T-helper 2 cell treated with Interferon-gamma antibody and Interleukin-4, amounts not matched to agents 5 μg/mL and 100 μg/mL, for 36 hours (primary cell): ENCODE measurements around the gene AFF1.

Experiments
- DNase-seq: peaks from one replicate; pipeline ENCODE4 v3.0.0; 2021; ENCODE audit warnings: low spot score
- H3K27ac Mint-ChIP-seq: one replicate; pipeline ENCODE4 v1.8.0; 2021; ENCODE audit warnings: mild to moderate bottlenecking, mixed read lengths
- H3K27me3 Mint-ChIP-seq: one replicate; pipeline ENCODE4 v1.8.0; 2021; ENCODE audit warnings: low read depth, mixed read lengths
- H3K36me3 Mint-ChIP-seq: one replicate; pipeline ENCODE4 v1.8.0; 2021; ENCODE audit warnings: low read depth, mixed read lengths
- H3K4me1 Mint-ChIP-seq: one replicate; pipeline ENCODE4 v1.8.0; 2021; ENCODE audit warnings: low read depth, mixed read lengths
- H3K4me3 Mint-ChIP-seq: one replicate; pipeline ENCODE4 v1.8.0; 2022; ENCODE audit warnings: mild to moderate bottlenecking, moderate library complexity, mixed read lengths
- H3K9me3 Mint-ChIP-seq: one replicate; pipeline ENCODE4 v1.8.0; 2021; ENCODE audit warnings: mixed read lengths

The AFF1 gene

GRCh38 chr4:87041141-87041540 lies 106.3 kb downstream of the AFF1 start:
- Mint-ChIP-seq H3K27ac (no peak overlapping the region), H3K4me3 (no peak overlapping the region), H3K27me3 (no peaks in the 10 kb centered on the region), H3K36me3 (no peaks in the 10 kb centered on the region), H3K9me3 (no peaks in the 10 kb centered on the region), H3K4me1 (peaks cover 21% of the 10 kb centered on the region)
- DNase-seq: no peak

- Mint-ChIP-seq H3K27ac (no peak overlapping the region), H3K27me3 (no peaks in the 10 kb centered on the region), H3K4me1 (peaks cover 18% of the 10 kb centered on the region), H3K4me3 (no peak overlapping the region), H3K9me3 (no peaks in the 10 kb centered on the region), H3K36me3 (peaks cover 6% of the 10 kb centered on the region)
- DNase-seq: no peak
These were observed 107.4 kb downstream of the AFF1 start for GRCh38 chr4:87042221-87042620.

GRCh38 chr4:87042986-87043820 lies 108.4 kb downstream of the AFF1 start:
- Mint-ChIP-seq H3K4me3 (no peak overlapping the region), H3K4me1 (peaks cover 12% of the 10 kb centered on the region), H3K27ac (no peak overlapping the region), H3K9me3 (no peaks in the 10 kb centered on the region), H3K36me3 (peaks cover 11% of the 10 kb centered on the region), H3K27me3 (no peaks in the 10 kb centered on the region)
- no peak for DNase-seq

- H3K4me3 Mint-ChIP-seq: no peak overlapping the region
- no peaks in the 10 kb centered on the region for H3K27me3 Mint-ChIP-seq
- no peak overlapping the region for H3K27ac Mint-ChIP-seq
- peaks cover 19% of the 10 kb centered on the region for H3K36me3 Mint-ChIP-seq
- no peak for DNase-seq
- peaks cover 12% of the 10 kb centered on the region for H3K4me1 Mint-ChIP-seq
- H3K9me3 Mint-ChIP-seq: no peaks in the 10 kb centered on the region
These were observed 109.9 kb downstream of the AFF1 start for GRCh38 chr4:87044511-87045233.

DNA sequence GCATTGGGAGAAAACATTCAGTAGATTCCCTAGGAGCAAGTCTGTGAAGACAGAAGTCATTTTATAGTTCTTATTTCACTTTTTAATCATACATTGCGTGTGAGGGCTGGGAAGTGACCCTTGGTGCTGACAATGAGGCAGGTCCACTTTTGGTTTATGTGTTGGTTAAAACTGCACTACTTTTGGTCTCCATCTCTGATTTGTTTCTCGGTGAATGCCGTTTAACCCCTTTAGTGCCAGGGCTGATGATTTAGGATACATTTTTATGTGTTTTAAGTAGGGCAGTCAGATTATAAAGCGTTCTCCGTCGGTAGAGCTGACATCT lies 110.4 kb downstream of the AFF1 start:
- H3K9me3 Mint-ChIP-seq: no peaks in the 10 kb centered on the region
- peaks cover 19% of the 10 kb centered on the region for H3K36me3 Mint-ChIP-seq
- DNase-seq: no peak
- H3K4me3 Mint-ChIP-seq: no peak overlapping the region
- H3K27me3 Mint-ChIP-seq: no peaks in the 10 kb centered on the region
- H3K4me1 Mint-ChIP-seq: peaks cover 15% of the 10 kb centered on the region
- H3K27ac Mint-ChIP-seq: no peak overlapping the region

GRCh38 chr4:87045659-87046058 lies 110.8 kb downstream of the AFF1 start:
- H3K36me3 Mint-ChIP-seq: peaks cover 23% of the 10 kb centered on the region
- H3K27me3 Mint-ChIP-seq: no peaks in the 10 kb centered on the region
- H3K9me3 Mint-ChIP-seq: no peaks in the 10 kb centered on the region
- no peak overlapping the region for H3K4me3 Mint-ChIP-seq
- H3K4me1 Mint-ChIP-seq: peaks cover 20% of the 10 kb centered on the region
- H3K27ac Mint-ChIP-seq: no peak overlapping the region
- DNase-seq: no peak

DNA sequence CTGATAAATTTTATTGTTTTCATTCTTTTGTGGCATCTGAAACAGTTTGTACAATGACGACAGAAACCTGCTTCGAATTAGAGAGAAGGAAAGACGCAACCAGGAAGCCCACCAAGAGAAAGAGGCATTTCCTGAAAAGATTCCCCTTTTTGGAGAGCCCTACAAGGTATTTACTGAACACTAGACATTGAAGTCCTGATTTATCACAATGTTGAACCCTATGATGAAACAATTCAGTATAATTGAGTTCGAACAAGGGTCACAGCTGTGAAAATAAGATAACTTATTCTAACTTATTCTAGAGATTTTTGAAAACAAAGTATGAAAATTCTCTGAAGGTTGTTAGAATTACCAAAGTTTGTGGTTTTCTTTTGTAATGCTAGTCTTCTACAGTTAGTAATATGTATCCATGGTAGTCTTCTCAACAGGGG lies 111.3 kb downstream of the AFF1 start:
- Mint-ChIP-seq H3K4me1 (peaks cover 24% of the 10 kb centered on the region), H3K9me3 (no peaks in the 10 kb centered on the region), H3K27me3 (no peaks in the 10 kb centered on the region), H3K4me3 (no peak overlapping the region), H3K27ac (no peak overlapping the region), H3K36me3 (peaks cover 25% of the 10 kb centered on the region)
- no peak for DNase-seq

DNA sequence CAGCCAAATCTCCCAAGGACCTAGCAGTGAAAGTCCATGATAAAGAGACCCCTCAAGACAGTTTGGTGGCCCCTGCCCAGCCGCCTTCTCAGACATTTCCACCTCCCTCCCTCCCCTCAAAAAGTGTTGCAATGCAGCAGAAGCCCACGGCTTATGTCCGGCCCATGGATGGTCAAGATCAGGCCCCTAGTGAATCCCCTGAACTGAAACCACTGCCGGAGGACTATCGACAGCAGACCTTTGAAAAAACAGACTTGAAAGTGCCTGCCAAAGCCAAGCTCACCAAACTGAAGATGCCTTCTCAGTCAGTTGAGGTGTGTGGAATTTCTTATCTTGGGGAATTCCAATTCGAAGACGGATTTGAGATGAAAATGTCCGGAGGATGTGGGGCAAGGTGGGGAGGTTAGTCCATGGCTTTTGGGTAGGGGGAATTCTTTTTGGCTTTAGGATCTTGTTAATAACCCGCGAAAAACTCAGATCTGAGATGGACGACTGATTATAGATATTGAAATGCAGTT lies 112.5 kb downstream of the AFF1 start:
- no peak for DNase-seq
- no peak overlapping the region for H3K4me3 Mint-ChIP-seq
- H3K4me1 Mint-ChIP-seq: peaks cover 23% of the 10 kb centered on the region
- no peaks in the 10 kb centered on the region for H3K9me3 Mint-ChIP-seq
- no peak overlapping the region for H3K27ac Mint-ChIP-seq
- peaks cover 28% of the 10 kb centered on the region for H3K36me3 Mint-ChIP-seq
- no peaks in the 10 kb centered on the region for H3K27me3 Mint-ChIP-seq

- no peaks in the 10 kb centered on the region for H3K27me3 Mint-ChIP-seq
- no peak overlapping the region for H3K4me3 Mint-ChIP-seq
- peaks cover 37% of the 10 kb centered on the region for H3K36me3 Mint-ChIP-seq
- peaks cover 26% of the 10 kb centered on the region for H3K4me1 Mint-ChIP-seq
- H3K9me3 Mint-ChIP-seq: no peaks in the 10 kb centered on the region
- DNase-seq: no peak
- no peak overlapping the region for H3K27ac Mint-ChIP-seq
These were observed 114.7 kb downstream of the AFF1 start for GRCh38 chr4:87049508-87049907.

- H3K9me3 Mint-ChIP-seq: no peaks in the 10 kb centered on the region
- H3K4me3 Mint-ChIP-seq: peak overlapping the region; percentile 9
- DNase-seq: no peak
- peak overlapping the region; percentile 73 for H3K27ac Mint-ChIP-seq
- peaks cover 28% of the 10 kb centered on the region for H3K4me1 Mint-ChIP-seq
- no peaks in the 10 kb centered on the region for H3K27me3 Mint-ChIP-seq
- peaks cover 39% of the 10 kb centered on the region for H3K36me3 Mint-ChIP-seq
These were observed 115.8 kb downstream of the AFF1 start for GRCh38 chr4:87050596-87050995.

GRCh38 chr4:87051121-87051713 lies 116.4 kb downstream of the AFF1 start:
- H3K9me3 Mint-ChIP-seq: no peaks in the 10 kb centered on the region
- H3K27ac Mint-ChIP-seq: no peak overlapping the region
- no peak overlapping the region for H3K4me3 Mint-ChIP-seq
- no peaks in the 10 kb centered on the region for H3K27me3 Mint-ChIP-seq
- DNase-seq: no peak
- H3K36me3 Mint-ChIP-seq: peaks cover 39% of the 10 kb centered on the region
- H3K4me1 Mint-ChIP-seq: peaks cover 32% of the 10 kb centered on the region

DNA sequence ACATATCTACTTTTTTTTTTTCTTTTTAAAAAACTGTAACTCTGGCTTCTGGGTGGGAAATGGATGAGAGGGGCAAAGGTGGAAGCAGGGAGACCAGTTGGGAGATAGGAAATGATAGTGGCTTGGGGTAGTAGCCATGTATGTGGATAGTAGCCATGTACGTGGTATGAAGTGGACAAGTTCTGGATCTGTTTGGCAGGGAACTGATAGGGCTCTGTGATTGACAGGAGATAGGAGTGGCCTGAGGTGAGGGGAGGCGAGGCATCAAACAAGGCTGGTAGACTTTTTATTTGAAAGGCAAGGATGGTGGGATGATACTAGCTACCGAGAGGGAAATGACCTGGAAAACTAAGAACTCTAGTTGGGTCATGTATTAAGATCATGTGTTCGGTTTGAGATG lies 117.8 kb downstream of the AFF1 start:
- no peak for DNase-seq
- no peak overlapping the region for H3K27ac Mint-ChIP-seq
- no peaks in the 10 kb centered on the region for H3K9me3 Mint-ChIP-seq
- H3K4me3 Mint-ChIP-seq: no peak overlapping the region
- H3K36me3 Mint-ChIP-seq: peaks cover 29% of the 10 kb centered on the region
- H3K27me3 Mint-ChIP-seq: no peaks in the 10 kb centered on the region
- H3K4me1 Mint-ChIP-seq: peaks cover 37% of the 10 kb centered on the region

GRCh38 chr4:87053176-87053658 lies 118.4 kb downstream of the AFF1 start:
- Mint-ChIP-seq H3K4me1 (peaks cover 41% of the 10 kb centered on the region), H3K27me3 (no peaks in the 10 kb centered on the region), H3K27ac (no peak overlapping the region), H3K9me3 (no peaks in the 10 kb centered on the region), H3K4me3 (no peak overlapping the region), H3K36me3 (peaks cover 27% of the 10 kb centered on the region)
- no peak for DNase-seq
